ENCODE results near the gene MMP24OS. TPM values are rescaled to one million over a fixed set of nuclear protein-coding genes. Genes with fewer than 3 reads are reported as not detected.

MMP24OS gene
- total and polyA plus RNA-seq, 10 of the 15 experiments (the other 5 are each of a cell fraction or from before 2014, with no cell fraction given), result 2.0 to 30.9 (median 10.9) TPM

DNA sequence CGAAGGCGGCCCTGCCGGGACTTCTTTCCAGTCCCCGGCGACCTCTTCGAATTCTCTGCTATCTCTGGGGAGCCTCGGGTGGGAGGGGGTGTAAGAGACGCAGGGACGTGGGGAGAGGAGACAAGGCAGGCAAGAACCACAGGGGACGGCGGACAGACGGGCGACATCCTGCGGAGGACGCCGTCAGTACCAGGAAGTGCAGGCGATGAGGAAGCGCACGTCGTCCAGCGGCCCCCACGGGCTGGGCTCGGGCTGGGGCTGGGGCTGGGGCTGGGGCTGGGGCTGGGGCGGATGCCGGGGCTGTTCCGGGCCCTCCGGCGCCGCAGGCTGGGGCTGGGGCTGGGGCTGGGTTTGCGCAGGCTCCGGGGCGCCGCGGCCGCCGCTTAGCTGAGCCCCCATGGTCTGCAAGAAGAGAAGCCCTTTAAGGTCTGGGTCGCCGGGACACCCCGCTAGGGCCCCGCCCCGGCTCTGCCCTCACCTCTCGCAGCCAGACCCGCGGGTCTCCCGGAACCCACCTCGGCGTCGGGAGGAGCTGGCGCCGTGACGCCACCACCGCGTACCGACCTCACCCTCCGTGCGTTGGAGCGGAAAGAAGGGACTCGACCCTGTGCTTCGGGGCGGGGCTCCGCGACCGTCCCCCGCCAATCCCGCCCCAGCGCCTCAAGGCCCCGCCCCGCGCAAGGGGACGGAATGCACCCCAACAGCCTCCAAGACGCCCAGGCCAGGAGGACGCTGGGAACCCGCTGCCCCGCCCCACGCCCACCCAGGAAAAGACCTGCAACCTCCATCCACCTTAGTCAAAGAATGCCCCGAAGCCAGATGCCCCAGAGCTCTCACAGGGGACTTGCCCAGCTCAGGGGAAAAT is at the start of gene MMP24OS (continued):
- TF ChIP-seq, protein P1, sequence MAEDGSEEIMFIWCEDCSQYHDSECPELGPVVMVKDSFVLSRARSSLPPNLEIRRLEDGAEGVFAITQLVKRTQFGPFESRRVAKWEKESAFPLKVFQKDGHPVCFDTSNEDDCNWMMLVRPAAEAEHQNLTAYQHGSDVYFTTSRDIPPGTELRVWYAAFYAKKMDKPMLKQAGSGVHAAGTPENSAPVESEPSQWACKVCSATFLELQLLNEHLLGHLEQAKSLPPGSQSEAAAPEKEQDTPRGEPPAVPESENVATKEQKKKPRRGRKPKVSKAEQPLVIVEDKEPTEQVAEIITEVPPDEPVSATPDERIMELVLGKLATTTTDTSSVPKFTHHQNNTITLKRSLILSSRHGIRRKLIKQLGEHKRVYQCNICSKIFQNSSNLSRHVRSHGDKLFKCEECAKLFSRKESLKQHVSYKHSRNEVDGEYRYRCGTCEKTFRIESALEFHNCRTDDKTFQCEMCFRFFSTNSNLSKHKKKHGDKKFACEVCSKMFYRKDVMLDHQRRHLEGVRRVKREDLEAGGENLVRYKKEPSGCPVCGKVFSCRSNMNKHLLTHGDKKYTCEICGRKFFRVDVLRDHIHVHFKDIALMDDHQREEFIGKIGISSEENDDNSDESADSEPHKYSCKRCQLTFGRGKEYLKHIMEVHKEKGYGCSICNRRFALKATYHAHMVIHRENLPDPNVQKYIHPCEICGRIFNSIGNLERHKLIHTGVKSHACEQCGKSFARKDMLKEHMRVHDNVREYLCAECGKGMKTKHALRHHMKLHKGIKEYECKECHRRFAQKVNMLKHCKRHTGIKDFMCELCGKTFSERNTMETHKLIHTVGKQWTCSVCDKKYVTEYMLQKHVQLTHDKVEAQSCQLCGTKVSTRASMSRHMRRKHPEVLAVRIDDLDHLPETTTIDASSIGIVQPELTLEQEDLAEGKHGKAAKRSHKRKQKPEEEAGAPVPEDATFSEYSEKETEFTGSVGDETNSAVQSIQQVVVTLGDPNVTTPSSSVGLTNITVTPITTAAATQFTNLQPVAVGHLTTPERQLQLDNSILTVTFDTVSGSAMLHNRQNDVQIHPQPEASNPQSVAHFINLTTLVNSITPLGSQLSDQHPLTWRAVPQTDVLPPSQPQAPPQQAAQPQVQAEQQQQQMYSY (CRISPR knock-in tag; IDR thresholded peaks at IDR 0.05), result no peak
- TF ChIP-seq RB1 (IDR thresholded peaks at IDR 0.05; ENCODE audit: borderline replicate concordance) (no peak), MYB (IDR thresholded peaks at IDR 0.05; ENCODE audit: borderline replicate concordance, low read depth, low read length) (no peak), POLR2AphosphoS5 (IDR thresholded peaks at IDR 0.05; ENCODE audit: low read length) (peak; percentile 82), TBL1XR1 (IDR thresholded peaks at IDR 0.05; ENCODE audit: low read depth, low read length) (no peak), CHD4 (IDR thresholded peaks at IDR 0.05) (no peak), NFYB (IDR thresholded peaks at IDR 0.05; ENCODE audit: insufficient read depth, low read depth, low read length) (peak; percentile 41; the same call in 1 of the 2 replicates), RUNX3 (IDR thresholded peaks at IDR 0.05; ENCODE audit: low read length) (0 out of 2 replicates have a peak, but pooled peaks have one; percentile 3), NRF1 (conservative IDR thresholded peaks at IDR 0.05; ENCODE audit: low read depth, low read length) (no peak), CHD2 (IDR thresholded peaks at IDR 0.05; ENCODE audit: borderline replicate concordance, low read depth, low read length) (0 out of 2 replicates have a peak, but pooled peaks have one; percentile 22), ZSCAN29 (IDR thresholded peaks at IDR 0.05) (no peak), BACH1 (IDR thresholded peaks at IDR 0.05; ENCODE audit: borderline replicate concordance) (peak; percentile 85)
- TF ChIP-seq, protein P2, sequence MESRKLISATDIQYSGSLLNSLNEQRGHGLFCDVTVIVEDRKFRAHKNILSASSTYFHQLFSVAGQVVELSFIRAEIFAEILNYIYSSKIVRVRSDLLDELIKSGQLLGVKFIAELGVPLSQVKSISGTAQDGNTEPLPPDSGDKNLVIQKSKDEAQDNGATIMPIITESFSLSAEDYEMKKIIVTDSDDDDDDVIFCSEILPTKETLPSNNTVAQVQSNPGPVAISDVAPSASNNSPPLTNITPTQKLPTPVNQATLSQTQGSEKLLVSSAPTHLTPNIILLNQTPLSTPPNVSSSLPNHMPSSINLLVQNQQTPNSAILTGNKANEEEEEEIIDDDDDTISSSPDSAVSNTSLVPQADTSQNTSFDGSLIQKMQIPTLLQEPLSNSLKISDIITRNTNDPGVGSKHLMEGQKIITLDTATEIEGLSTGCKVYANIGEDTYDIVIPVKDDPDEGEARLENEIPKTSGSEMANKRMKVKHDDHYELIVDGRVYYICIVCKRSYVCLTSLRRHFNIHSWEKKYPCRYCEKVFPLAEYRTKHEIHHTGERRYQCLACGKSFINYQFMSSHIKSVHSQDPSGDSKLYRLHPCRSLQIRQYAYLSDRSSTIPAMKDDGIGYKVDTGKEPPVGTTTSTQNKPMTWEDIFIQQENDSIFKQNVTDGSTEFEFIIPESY (IDR thresholded peaks at IDR 0.05), result no peak
- TF ChIP-seq, protein P3, sequence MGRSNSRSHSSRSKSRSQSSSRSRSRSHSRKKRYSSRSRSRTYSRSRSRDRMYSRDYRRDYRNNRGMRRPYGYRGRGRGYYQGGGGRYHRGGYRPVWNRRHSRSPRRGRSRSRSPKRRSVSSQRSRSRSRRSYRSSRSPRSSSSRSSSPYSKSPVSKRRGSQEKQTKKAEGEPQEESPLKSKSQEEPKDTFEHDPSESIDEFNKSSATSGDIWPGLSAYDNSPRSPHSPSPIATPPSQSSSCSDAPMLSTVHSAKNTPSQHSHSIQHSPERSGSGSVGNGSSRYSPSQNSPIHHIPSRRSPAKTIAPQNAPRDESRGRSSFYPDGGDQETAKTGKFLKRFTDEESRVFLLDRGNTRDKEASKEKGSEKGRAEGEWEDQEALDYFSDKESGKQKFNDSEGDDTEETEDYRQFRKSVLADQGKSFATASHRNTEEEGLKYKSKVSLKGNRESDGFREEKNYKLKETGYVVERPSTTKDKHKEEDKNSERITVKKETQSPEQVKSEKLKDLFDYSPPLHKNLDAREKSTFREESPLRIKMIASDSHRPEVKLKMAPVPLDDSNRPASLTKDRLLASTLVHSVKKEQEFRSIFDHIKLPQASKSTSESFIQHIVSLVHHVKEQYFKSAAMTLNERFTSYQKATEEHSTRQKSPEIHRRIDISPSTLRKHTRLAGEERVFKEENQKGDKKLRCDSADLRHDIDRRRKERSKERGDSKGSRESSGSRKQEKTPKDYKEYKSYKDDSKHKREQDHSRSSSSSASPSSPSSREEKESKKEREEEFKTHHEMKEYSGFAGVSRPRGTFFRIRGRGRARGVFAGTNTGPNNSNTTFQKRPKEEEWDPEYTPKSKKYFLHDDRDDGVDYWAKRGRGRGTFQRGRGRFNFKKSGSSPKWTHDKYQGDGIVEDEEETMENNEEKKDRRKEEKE (IDR thresholded peaks at IDR 0.05), result no peak
- TF ChIP-seq, protein P4, sequence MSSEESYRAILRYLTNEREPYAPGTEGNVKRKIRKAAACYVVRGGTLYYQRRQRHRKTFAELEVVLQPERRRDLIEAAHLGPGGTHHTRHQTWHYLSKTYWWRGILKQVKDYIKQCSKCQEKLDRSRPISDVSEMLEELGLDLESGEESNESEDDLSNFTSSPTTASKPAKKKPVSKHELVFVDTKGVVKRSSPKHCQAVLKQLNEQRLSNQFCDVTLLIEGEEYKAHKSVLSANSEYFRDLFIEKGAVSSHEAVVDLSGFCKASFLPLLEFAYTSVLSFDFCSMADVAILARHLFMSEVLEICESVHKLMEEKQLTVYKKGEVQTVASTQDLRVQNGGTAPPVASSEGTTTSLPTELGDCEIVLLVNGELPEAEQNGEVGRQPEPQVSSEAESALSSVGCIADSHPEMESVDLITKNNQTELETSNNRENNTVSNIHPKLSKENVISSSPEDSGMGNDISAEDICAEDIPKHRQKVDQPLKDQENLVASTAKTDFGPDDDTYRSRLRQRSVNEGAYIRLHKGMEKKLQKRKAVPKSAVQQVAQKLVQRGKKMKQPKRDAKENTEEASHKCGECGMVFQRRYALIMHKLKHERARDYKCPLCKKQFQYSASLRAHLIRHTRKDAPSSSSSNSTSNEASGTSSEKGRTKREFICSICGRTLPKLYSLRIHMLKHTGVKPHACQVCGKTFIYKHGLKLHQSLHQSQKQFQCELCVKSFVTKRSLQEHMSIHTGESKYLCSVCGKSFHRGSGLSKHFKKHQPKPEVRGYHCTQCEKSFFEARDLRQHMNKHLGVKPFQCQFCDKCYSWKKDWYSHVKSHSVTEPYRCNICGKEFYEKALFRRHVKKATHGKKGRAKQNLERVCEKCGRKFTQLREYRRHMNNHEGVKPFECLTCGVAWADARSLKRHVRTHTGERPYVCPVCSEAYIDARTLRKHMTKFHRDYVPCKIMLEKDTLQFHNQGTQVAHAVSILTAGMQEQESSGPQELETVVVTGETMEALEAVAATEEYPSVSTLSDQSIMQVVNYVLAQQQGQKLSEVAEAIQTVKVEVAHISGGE (CRISPR knock-in tag; IDR thresholded peaks at IDR 0.05), result no peak
- TF ChIP-seq, protein P5, sequence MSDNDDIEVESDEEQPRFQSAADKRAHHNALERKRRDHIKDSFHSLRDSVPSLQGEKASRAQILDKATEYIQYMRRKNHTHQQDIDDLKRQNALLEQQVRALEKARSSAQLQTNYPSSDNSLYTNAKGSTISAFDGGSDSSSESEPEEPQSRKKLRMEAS (IDR thresholded peaks at IDR 0.05; ENCODE audit: low read depth, low read length), result 0 out of 2 replicates have a peak, but pooled peaks have one; percentile 12
